Mucosa of descending colon (tissue), 3 donors: Measurements from ENCODE around the gene RBM17. TPM values are rescaled to one million over a fixed set of nuclear protein-coding genes. Genes with fewer than 3 reads are reported as not detected.

ENCODE experiments used
- ATAC-seq: fragments of 200-7000 bp; cut with Tn5 transposase; one replicate; pipeline ENCODE4 v1.9.1; 2020; ENCODE audit warnings: mild to moderate bottlenecking, moderate library complexity
- DNase-seq, 3 donors: peaks; one replicate each; pipeline ENCODE4 v3.0.0-alpha.2; 2020
- H3K36me3 ChIP-seq: fragments of 200-600 bp; one replicate; pipeline ENCODE4 v1.8.0; 2021; ENCODE audit warnings: low read depth, mild to moderate bottlenecking
- H3K4me1 ChIP-seq: fragments of 200-600 bp; one replicate; pipeline ENCODE4 v1.8.0; 2021; ENCODE audit warnings: low read depth, mild to moderate bottlenecking
- H3K4me3 ChIP-seq: fragments of 200-600 bp; one replicate; pipeline ENCODE4 v1.8.0; 2021; ENCODE audit warnings: mild to moderate bottlenecking
- H3K9me3 ChIP-seq: fragments of 200-600 bp; one replicate; pipeline ENCODE4 v1.8.0; 2021; ENCODE audit warnings: mild to moderate bottlenecking
- intact Hi-C, 2 donors: fragments of 100-400 bp; cut with DNase I in 1 of 2; cut with micrococcal nuclease in 1 of 2; formaldehyde crosslinking; loops; one replicate each; pipeline versions ENCODE4 v1.11.0 to v1.11.1; 2022; cut with DNase I, micrococcal nuclease
- total RNA-seq, 3 donors: library from RNA; stranded (reverse); fragmentation: NEBNext Ultra II Directional in 2 of 3; extraction: Animal tissue kit (Norgen Biotek cat#: 25700) in 2 of 3; gene quantifications; one replicate each; pipeline versions ENCODE4 v1.2.1 to v1.2.4, GENCODE V29; 2021 to 2023
- TF ChIP-seq, protein P1 (sequence below): fragments of 200-600 bp; IDR thresholded peaks from one replicate; pipeline ENCODE4 v1.8.0; 2022; ENCODE audit warnings: antibody characterized with exemption, mild to moderate bottlenecking
- donor health status: DM: no; HTN: no; CAD: no; lungs with moderate emphysema.
- donor health status: DM: no; HTN: no; CAD: no.
- donor health status: DM: no; HTN: yes; CAD: no.

Gene RBM17
- total RNA-seq, 3 donors from 2014 or later = 87.4 to 100 (median 90.8) TPM

DNA sequence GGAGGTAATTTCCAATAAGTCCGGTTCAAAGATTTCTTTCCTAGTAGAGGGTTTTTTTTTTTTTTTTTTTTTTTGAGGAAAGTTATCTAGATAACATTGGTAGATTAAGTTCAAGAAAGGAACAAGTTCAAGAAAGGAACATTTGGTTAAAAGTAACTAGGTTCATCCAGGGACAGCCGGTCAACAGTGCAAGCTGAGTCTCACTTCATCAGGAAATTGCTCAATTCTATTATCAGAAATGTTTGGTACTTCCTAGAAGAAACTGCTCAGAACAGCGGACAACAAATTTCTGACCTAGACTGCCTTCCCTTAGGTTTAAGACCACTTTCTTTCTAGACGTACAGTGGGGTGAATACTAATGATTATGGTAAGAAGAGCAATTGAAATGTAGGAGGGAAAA, 23.0 kb upstream of the RBM17 start:
- TF ChIP-seq, protein P1, sequence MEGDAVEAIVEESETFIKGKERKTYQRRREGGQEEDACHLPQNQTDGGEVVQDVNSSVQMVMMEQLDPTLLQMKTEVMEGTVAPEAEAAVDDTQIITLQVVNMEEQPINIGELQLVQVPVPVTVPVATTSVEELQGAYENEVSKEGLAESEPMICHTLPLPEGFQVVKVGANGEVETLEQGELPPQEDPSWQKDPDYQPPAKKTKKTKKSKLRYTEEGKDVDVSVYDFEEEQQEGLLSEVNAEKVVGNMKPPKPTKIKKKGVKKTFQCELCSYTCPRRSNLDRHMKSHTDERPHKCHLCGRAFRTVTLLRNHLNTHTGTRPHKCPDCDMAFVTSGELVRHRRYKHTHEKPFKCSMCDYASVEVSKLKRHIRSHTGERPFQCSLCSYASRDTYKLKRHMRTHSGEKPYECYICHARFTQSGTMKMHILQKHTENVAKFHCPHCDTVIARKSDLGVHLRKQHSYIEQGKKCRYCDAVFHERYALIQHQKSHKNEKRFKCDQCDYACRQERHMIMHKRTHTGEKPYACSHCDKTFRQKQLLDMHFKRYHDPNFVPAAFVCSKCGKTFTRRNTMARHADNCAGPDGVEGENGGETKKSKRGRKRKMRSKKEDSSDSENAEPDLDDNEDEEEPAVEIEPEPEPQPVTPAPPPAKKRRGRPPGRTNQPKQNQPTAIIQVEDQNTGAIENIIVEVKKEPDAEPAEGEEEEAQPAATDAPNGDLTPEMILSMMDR = no peak
- Histone ChIP-seq H3K9me3 (no peaks in the 10 kb centered on the region), H3K4me3 (no peak overlapping the region), H3K36me3 (no peaks in the 10 kb centered on the region), H3K4me1 (no peaks in the 10 kb centered on the region)
- intact Hi-C loops = no loop called here
- no peak for DNase-seq
- no peak for ATAC-seq

DNA sequence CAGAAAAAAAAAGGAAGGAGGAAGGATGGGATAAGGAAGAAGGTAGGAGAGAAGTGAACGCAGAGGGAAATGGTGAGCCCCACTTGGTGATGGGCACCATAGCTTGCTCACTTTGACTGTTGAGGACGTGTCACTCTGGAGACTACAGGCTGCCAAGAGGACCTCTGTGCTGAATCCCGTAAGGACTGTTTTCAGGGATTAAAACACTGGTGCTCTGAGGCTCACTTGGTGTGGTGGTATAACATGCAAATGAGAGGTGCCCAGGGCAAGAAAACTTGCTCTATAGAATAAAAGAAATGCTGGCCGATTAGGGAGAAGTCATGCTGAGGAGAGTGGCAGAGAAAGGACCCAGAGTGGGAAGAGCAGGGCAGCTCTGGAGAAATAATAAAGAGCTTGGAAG, 21.4 kb upstream of the RBM17 start:
- DNase-seq (no peak), ATAC-seq (no peak)
- TF ChIP-seq, protein P1 = no peak
- Histone ChIP-seq H3K4me3 (no peak overlapping the region), H3K9me3 (no peaks in the 10 kb centered on the region), H3K36me3 (no peaks in the 10 kb centered on the region), H3K4me1 (no peaks in the 10 kb centered on the region)
- intact Hi-C loops = no loop called here

DNA sequence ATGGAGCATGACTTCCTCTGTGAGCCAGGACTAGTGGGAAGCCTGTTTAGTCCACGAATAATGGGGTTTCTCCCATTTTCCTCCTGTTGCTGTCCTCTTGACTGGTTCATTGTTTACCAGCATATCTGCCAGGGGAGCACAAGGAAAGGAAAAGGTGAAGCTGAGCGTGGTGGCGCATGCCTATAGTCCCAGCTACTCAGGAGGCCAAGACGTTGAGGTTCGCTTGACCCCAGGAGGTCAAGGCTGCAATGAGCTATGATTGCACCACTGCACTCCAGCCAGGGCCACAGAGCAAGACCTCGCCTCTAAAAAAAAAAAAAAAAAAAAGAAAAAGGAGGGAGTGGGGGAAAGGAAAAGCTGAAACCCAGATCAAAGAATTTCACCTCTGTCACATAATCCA, 20.8 kb upstream of the RBM17 start:
- Histone ChIP-seq H3K4me1 (no peaks in the 10 kb centered on the region), H3K4me3 (no peak overlapping the region), H3K9me3 (no peaks in the 10 kb centered on the region), H3K36me3 (no peaks in the 10 kb centered on the region)
- intact Hi-C loops = no loop called here
- no peak for ATAC-seq
- no peak for DNase-seq
- TF ChIP-seq, protein P1 = no peak

GRCh38 chr10:6068422-6068821, 20.4 kb upstream of the RBM17 start:
- Histone ChIP-seq H3K4me3 (no peak overlapping the region), H3K9me3 (no peaks in the 10 kb centered on the region), H3K4me1 (no peaks in the 10 kb centered on the region), H3K36me3 (no peaks in the 10 kb centered on the region)
- ATAC-seq (peak; percentile 76), DNase-seq (no peak)
- intact Hi-C loops = no loop called here
- TF ChIP-seq, protein P1 = no peak

DNA sequence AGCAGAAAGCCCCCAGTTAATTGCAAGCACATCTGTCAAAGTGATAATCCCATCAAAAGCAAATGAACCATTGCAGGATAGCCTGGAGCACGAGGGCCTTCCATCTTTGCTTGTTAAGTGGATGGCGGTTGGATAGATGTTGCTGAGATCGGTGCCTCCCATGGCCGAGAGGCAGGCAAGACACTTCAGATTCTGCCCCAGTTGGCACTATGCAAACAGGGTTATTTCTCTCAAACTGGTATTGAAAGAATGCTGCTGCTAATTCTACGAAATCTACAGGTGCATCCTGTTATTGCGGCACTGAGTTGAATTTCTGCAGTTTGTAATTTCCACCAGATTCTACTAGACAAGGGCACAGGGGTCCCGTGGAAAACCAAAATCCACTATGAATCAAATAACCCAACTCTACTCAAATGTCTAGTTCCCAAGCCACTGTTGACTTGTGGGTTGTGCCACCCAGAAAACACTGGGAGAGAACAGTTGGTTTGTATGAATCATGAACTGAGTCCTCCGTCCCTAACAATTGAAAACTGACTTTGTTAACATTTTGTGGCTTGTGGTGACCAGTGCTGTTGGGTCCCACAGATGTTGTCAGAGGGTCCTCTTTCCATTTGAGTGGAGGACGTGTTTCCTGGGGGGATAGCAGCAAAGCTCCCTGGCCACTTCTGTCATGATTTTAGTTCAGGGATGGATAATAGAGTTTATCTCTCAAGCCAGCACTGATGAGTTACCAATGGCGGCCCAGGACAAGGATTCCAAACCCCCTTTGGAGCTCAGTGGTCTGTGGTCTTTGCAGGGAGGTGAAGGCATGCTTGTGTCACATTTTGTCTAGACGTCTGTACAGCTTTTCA, 19.5 kb upstream of the RBM17 start:
- TF ChIP-seq, protein P1 = no peak
- Histone ChIP-seq H3K4me3 (no peak overlapping the region), H3K4me1 (no peaks in the 10 kb centered on the region), H3K9me3 (no peaks in the 10 kb centered on the region), H3K36me3 (no peaks in the 10 kb centered on the region)
- ATAC-seq = peak; percentile 33
- intact Hi-C loops = no loop called here
- DNase-seq = no peak
